NCI-H2107 (cell line): ENCODE results near the gene ZNF831.

Source experiments
- DNase-seq: peaks from one replicate; lab custom pipeline; 2025; lab: John Stamatoyannopoulos, UW

The ZNF831 gene

GRCh38 chr20:59214606-59215547 lies 51.3 kb downstream of the ZNF831 start:
- DNase-seq = no peak

- no peak for DNase-seq
Measured at GRCh38 chr20:59217173-59217572, 53.6 kb downstream of the ZNF831 start.

- DNase-seq = no peak
Measured at GRCh38 chr20:59217794-59218280, 54.2 kb downstream of the ZNF831 start.

- no peak for DNase-seq
Measured at GRCh38 chr20:59219211-59219610, 55.6 kb downstream of the ZNF831 start.

GRCh38 chr20:59220161-59220560 lies 56.5 kb downstream of the ZNF831 start:
- no peak for DNase-seq

- no peak for DNase-seq
Measured at GRCh38 chr20:59221049-59221706, 57.6 kb downstream of the ZNF831 start.

GRCh38 chr20:59221707-59222252 lies 58.2 kb downstream of the ZNF831 start:
- no peak for DNase-seq

- DNase-seq = peak; percentile 52
Measured at GRCh38 chr20:59222253-59223181, 58.9 kb downstream of the ZNF831 start.

GRCh38 chr20:59223182-59223601 lies 59.6 kb downstream of the ZNF831 start:
- DNase-seq = no peak

GRCh38 chr20:59223750-59224149 lies 60.1 kb downstream of the ZNF831 start:
- DNase-seq = no peak

- no peak for DNase-seq
Measured at GRCh38 chr20:59224236-59224635, 60.6 kb downstream of the ZNF831 start.

- DNase-seq = no peak
Measured at GRCh38 chr20:59230385-59230784, 66.8 kb downstream of the ZNF831 start.

GRCh38 chr20:59231124-59231804 lies 67.6 kb downstream of the ZNF831 start:
- DNase-seq = no peak

GRCh38 chr20:59232618-59233017 lies 69.0 kb downstream of the ZNF831 start:
- DNase-seq = no peak

GRCh38 chr20:59235226-59235625 lies 71.6 kb downstream of the ZNF831 start:
- no peak for DNase-seq

- no peak for DNase-seq
Measured at GRCh38 chr20:59240006-59240405, 76.4 kb downstream of the ZNF831 start.

GRCh38 chr20:59242714-59243626 lies 79.3 kb downstream of the ZNF831 start:
- no peak for DNase-seq

- DNase-seq = no peak
Measured at GRCh38 chr20:59246691-59247400, 83.2 kb downstream of the ZNF831 start.
